Erythroblast (primary cell): ENCODE measurements around the gene TBC1D2B.
"Not testable (repeated sequence)": the region's sequence is repeated elsewhere in the genome, so short reads cannot be mapped to it uniquely, and the experiment has no call there.

ENCODE experiments used
- GATA1 ChIP-seq: IDR thresholded peaks from 2 replicates; pipeline ENCODE4 v1.6.1; 2011; ENCODE audit warnings: low read depth, mild to moderate bottlenecking, control low read depth, low read length, moderate library complexity
- POLR2A ChIP-seq: IDR thresholded peaks from 2 replicates; pipeline ENCODE4 v1.6.1; 2011; ENCODE audit warnings: mild to moderate bottlenecking, low read length

- not testable (repeated sequence) for TF ChIP-seq POLR2A, GATA1
Measured at GRCh38 chr15:77973273-77974097, 104.0 kb downstream of the TBC1D2B start.
